ENCODE results near the gene MAS1.
"Not testable (repeated sequence)": the region's sequence is repeated elsewhere in the genome, so short reads cannot be mapped to it uniquely, and the experiment has no call there.

The MAS1 gene

GRCh38 chr6:159919011-159919511 lies 28.3 kb downstream of the MAS1 start:
- no peak for DNase-seq

- DNase-seq = no peak
Observed at GRCh38 chr6:159919800-159920199, 29.0 kb downstream of the MAS1 start.

GRCh38 chr6:159924150-159924549 lies 33.4 kb downstream of the MAS1 start:
- not testable (repeated sequence) for DNase-seq

- no peak for DNase-seq
Observed at GRCh38 chr6:159926542-159927203, 35.9 kb downstream of the MAS1 start.

GRCh38 chr6:159929819-159930218 lies 39.0 kb downstream of the MAS1 start:
- DNase-seq = peak; percentile 46

GRCh38 chr6:159931112-159931511 lies 40.3 kb downstream of the MAS1 start:
- no peak for DNase-seq

- no peak for DNase-seq
Observed at GRCh38 chr6:159931846-159932245, 41.1 kb downstream of the MAS1 start.

GRCh38 chr6:159933077-159933476 lies 42.3 kb downstream of the MAS1 start:
- no peak for DNase-seq

GRCh38 chr6:159934181-159934580 lies 43.4 kb downstream of the MAS1 start:
- DNase-seq = no peak

GRCh38 chr6:159935065-159935464 lies 44.3 kb downstream of the MAS1 start:
- DNase-seq = no peak

GRCh38 chr6:159935633-159936032 lies 44.8 kb downstream of the MAS1 start:
- DNase-seq = no peak

GRCh38 chr6:159939591-159940016 lies 48.8 kb downstream of the MAS1 start:
- no peak for DNase-seq

All from CD4-positive, alpha-beta T cell treated with Interleukin-17A for 4 hours (primary cell).